SK-N-SH treated with all-trans-retinoic acid at 6 μM for 48 hours (cell line): ENCODE data around the gene KLF9.
A peak's percentile ranks its signal among the peaks of the same experiment; 100 is the strongest.

ENCODE experiments used
- ATAC-seq: fragments of 200-7000 bp; cut with Tn5 transposase; 3 replicates; pipeline ENCODE4 v1.9.1; 2020; ENCODE audit warnings: mild to moderate bottlenecking, moderate library complexity
- ARNTL ChIP-seq: fragments of 450-650 bp; formaldehyde crosslinking; IDR thresholded peaks from 2 replicates; pipeline ENCODE4 v1.5.0; 2020; ENCODE audit warnings: low read depth, mild to moderate bottlenecking, moderate library complexity, borderline replicate concordance
- BACH2 ChIP-seq: fragments of 250-450 bp; sonication (Bioruptor Pico); IDR thresholded peaks from 2 replicates; pipeline ENCODE4 v1.9.0; 2021; ENCODE audit warnings: mild to moderate bottlenecking, borderline replicate concordance
- CSDC2 ChIP-seq: fragments of 250-450 bp; sonication (Bioruptor Pico); IDR thresholded peaks from 2 replicates; pipeline ENCODE4 v1.5.0; 2020; ENCODE audit warnings: mild to moderate bottlenecking, moderate library complexity
- ESRRG ChIP-seq: fragments of 250-450 bp; sonication (Bioruptor Pico); IDR thresholded peaks from 2 replicates; pipeline ENCODE4 v1.6.1; 2021; ENCODE audit warnings: mild to moderate bottlenecking
- GLIS3 ChIP-seq: fragments of 250-450 bp; sonication (Bioruptor Pico); IDR thresholded peaks from 2 replicates; pipeline ENCODE4 v1.5.0; 2020; ENCODE audit warnings: mild to moderate bottlenecking, moderate library complexity
- ISL1 ChIP-seq: fragments of 250-450 bp; sonication (Bioruptor Pico); IDR thresholded peaks from 2 replicates; pipeline ENCODE4 v2.1.2; 2022; ENCODE audit warnings: mild to moderate bottlenecking, moderate library complexity
- OSR1 ChIP-seq: fragments of 250-450 bp; sonication (Bioruptor Pico); IDR thresholded peaks from 2 replicates; pipeline ENCODE4 v1.8.0; 2022; ENCODE audit warnings: moderate library complexity, mild to moderate bottlenecking, inconsistent platforms
- POU6F1 ChIP-seq: fragments of 250-450 bp; sonication (Bioruptor Pico); IDR thresholded peaks from 2 replicates; pipeline ENCODE4 v1.8.0; 2021; ENCODE audit warnings: low read depth, mild to moderate bottlenecking, moderate library complexity, borderline replicate concordance
- PPARA ChIP-seq: fragments of 250-450 bp; sonication (Bioruptor Pico); IDR thresholded peaks from 2 replicates; pipeline ENCODE4 v1.5.0; 2020; ENCODE audit warnings: mild to moderate bottlenecking, borderline replicate concordance
- RARB ChIP-seq: fragments of 250-450 bp; sonication (Bioruptor Pico); IDR thresholded peaks from 2 replicates; pipeline ENCODE4 v1.8.0; 2021; ENCODE audit warnings: mild to moderate bottlenecking, moderate library complexity
- SNAI2 ChIP-seq: fragments of 250-450 bp; sonication (Bioruptor Pico); IDR thresholded peaks from 2 replicates; pipeline ENCODE4 v1.5.0; 2020; ENCODE audit warnings: mild to moderate bottlenecking, moderate library complexity
- TCF4 ChIP-seq: fragments of 250-450 bp; sonication (Bioruptor Pico); IDR thresholded peaks from 2 replicates; pipeline ENCODE4 v1.8.0; 2021; ENCODE audit warnings: mild to moderate bottlenecking, moderate library complexity, borderline replicate concordance
- TOX ChIP-seq: fragments of 250-450 bp; sonication (Bioruptor Pico); IDR thresholded peaks from 2 replicates; pipeline ENCODE4 v1.8.0; 2021; ENCODE audit warnings: mild to moderate bottlenecking, moderate library complexity, borderline replicate concordance
- ZC3H10 ChIP-seq: fragments of 250-450 bp; sonication (Bioruptor Pico); IDR thresholded peaks from 2 replicates; pipeline ENCODE4 v1.5.1; 2021; ENCODE audit warnings: mild to moderate bottlenecking, moderate library complexity
- ZFP3 ChIP-seq: fragments of 250-450 bp; sonication (Bioruptor Pico); IDR thresholded peaks from 2 replicates; pipeline ENCODE4 v1.5.0; 2020; ENCODE audit warnings: mild to moderate bottlenecking, moderate library complexity
- ZFP30 ChIP-seq: fragments of 450-650 bp; formaldehyde crosslinking; IDR thresholded peaks from 2 replicates; pipeline ENCODE4 v1.5.0; 2022; ENCODE audit warnings: mild to moderate bottlenecking, moderate library complexity
- ZNF565 ChIP-seq: fragments of 450-650 bp; formaldehyde crosslinking; conservative IDR thresholded peaks from 2 replicates; pipeline ENCODE4 v1.5.0; 2020; ENCODE audit warnings: low read depth, mild to moderate bottlenecking, moderate library complexity
- ZNF70 ChIP-seq: fragments of 450-650 bp; formaldehyde crosslinking; IDR thresholded peaks from 2 replicates; pipeline ENCODE4 v1.5.0; 2020; ENCODE audit warnings: mild to moderate bottlenecking, moderate library complexity
- ZNF8 ChIP-seq: fragments of 450-650 bp; formaldehyde crosslinking; IDR thresholded peaks from 2 replicates; pipeline ENCODE4 v1.5.0; 2020; ENCODE audit warnings: mild to moderate bottlenecking, moderate library complexity
- TF ChIP-seq, protein P1 (sequence below): fragments of 250-450 bp; sonication (Bioruptor Pico); IDR thresholded peaks from 2 replicates; pipeline ENCODE4 v1.5.1; 2020; ENCODE audit warnings: low read depth, mild to moderate bottlenecking, moderate library complexity
- TF ChIP-seq, protein P2 (sequence below): fragments of 250-450 bp; sonication (Bioruptor Pico); IDR thresholded peaks from 2 replicates; pipeline ENCODE4 v1.5.1; 2021; ENCODE audit warnings: mild to moderate bottlenecking, moderate library complexity
- TF ChIP-seq, protein P3 (sequence below): fragments of 250-450 bp; sonication (Bioruptor Pico); IDR thresholded peaks from 2 replicates; pipeline ENCODE4 v1.5.0; 2020; ENCODE audit warnings: mild to moderate bottlenecking, moderate library complexity
- TF ChIP-seq, protein P4 (sequence below): fragments of 250-450 bp; sonication (Bioruptor Pico); IDR thresholded peaks from 2 replicates; pipeline ENCODE4 v1.8.0; 2020; ENCODE audit warnings: mild to moderate bottlenecking, moderate library complexity, borderline replicate concordance

KLF9 gene

GRCh38 chr9:70415476-70415875 lies 1.0 kb upstream of the KLF9 start:
- ATAC-seq: no peak

GRCh38 chr9:70415041-70415440 lies 584 bp upstream of the KLF9 start:
- no peak for TF ChIP-seq PPARA
- TF ChIP-seq ZNF565: no peak
- no peak for TF ChIP-seq POU6F1 (CRISPR knock-in tag)
- TF ChIP-seq ZFP30 (CRISPR knock-in tag): no peak
- TF ChIP-seq ARNTL: no peak
- TF ChIP-seq, protein P1, sequence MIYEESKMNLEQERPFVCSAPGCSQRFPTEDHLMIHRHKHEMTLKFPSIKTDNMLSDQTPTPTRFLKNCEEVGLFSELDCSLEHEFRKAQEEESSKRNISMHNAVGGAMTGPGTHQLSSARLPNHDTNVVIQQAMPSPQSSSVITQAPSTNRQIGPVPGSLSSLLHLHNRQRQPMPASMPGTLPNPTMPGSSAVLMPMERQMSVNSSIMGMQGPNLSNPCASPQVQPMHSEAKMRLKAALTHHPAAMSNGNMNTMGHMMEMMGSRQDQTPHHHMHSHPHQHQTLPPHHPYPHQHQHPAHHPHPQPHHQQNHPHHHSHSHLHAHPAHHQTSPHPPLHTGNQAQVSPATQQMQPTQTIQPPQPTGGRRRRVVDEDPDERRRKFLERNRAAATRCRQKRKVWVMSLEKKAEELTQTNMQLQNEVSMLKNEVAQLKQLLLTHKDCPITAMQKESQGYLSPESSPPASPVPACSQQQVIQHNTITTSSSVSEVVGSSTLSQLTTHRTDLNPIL: no peak
- no peak for TF ChIP-seq OSR1 (CRISPR knock-in tag)
- TF ChIP-seq ISL1 (CRISPR knock-in tag): no peak
- TF ChIP-seq ZNF70: no peak
- no peak for TF ChIP-seq ZFP3 (CRISPR knock-in tag)
- no peak for TF ChIP-seq TOX
- TF ChIP-seq ZNF8 (CRISPR knock-in tag): no peak
- TF ChIP-seq, protein P2, sequence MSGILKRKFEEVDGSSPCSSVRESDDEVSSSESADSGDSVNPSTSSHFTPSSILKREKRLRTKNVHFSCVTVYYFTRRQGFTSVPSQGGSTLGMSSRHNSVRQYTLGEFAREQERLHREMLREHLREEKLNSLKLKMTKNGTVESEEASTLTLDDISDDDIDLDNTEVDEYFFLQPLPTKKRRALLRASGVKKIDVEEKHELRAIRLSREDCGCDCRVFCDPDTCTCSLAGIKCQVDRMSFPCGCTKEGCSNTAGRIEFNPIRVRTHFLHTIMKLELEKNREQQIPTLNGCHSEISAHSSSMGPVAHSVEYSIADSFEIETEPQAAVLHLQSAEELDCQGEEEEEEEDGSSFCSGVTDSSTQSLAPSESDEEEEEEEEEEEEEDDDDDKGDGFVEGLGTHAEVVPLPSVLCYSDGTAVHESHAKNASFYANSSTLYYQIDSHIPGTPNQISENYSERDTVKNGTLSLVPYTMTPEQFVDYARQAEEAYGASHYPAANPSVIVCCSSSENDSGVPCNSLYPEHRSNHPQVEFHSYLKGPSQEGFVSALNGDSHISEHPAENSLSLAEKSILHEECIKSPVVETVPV (CRISPR knock-in tag): no peak
- no peak for TF ChIP-seq RARB (CRISPR knock-in tag)
- no peak for TF ChIP-seq GLIS3 (CRISPR knock-in tag)
- no peak for TF ChIP-seq CSDC2 (CRISPR knock-in tag)
- TF ChIP-seq ESRRG (CRISPR knock-in tag): no peak
- no peak for TF ChIP-seq ZC3H10 (CRISPR knock-in tag)
- TF ChIP-seq TCF4: no peak
- TF ChIP-seq SNAI2 (CRISPR knock-in tag): no peak
- TF ChIP-seq, all 23 proteins: peak for 0
- ATAC-seq: no peak

More at GRCh38 chr9:70415476-70415875, 1.0 kb upstream of the KLF9 start:
- TF ChIP-seq PPARA (no peak), ESRRG (CRISPR knock-in tag) (no peak), OSR1 (CRISPR knock-in tag) (no peak), ZNF70 (no peak), ARNTL (no peak), RARB (CRISPR knock-in tag) (no peak), TOX (no peak), ZNF565 (no peak), CSDC2 (CRISPR knock-in tag) (no peak), TCF4 (no peak), ZFP3 (CRISPR knock-in tag) (no peak), BACH2 (CRISPR knock-in tag) (no peak), ZC3H10 (CRISPR knock-in tag) (no peak)

GRCh38 chr9:70413464-70413798 lies 1.0 kb downstream of the KLF9 start:
- peak; percentile 4; the same call in 2 of the 3 replicates for ATAC-seq
- TF ChIP-seq, protein P3, sequence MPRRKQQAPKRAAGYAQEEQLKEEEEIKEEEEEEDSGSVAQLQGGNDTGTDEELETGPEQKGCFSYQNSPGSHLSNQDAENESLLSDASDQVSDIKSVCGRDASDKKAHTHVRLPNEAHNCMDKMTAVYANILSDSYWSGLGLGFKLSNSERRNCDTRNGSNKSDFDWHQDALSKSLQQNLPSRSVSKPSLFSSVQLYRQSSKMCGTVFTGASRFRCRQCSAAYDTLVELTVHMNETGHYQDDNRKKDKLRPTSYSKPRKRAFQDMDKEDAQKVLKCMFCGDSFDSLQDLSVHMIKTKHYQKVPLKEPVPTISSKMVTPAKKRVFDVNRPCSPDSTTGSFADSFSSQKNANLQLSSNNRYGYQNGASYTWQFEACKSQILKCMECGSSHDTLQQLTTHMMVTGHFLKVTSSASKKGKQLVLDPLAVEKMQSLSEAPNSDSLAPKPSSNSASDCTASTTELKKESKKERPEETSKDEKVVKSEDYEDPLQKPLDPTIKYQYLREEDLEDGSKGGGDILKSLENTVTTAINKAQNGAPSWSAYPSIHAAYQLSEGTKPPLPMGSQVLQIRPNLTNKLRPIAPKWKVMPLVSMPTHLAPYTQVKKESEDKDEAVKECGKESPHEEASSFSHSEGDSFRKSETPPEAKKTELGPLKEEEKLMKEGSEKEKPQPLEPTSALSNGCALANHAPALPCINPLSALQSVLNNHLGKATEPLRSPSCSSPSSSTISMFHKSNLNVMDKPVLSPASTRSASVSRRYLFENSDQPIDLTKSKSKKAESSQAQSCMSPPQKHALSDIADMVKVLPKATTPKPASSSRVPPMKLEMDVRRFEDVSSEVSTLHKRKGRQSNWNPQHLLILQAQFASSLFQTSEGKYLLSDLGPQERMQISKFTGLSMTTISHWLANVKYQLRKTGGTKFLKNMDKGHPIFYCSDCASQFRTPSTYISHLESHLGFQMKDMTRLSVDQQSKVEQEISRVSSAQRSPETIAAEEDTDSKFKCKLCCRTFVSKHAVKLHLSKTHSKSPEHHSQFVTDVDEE (CRISPR knock-in tag): no peak
- TF ChIP-seq GLIS3 (CRISPR knock-in tag) (no peak), ZNF8 (CRISPR knock-in tag) (no peak), ISL1 (CRISPR knock-in tag) (no peak), ZFP30 (CRISPR knock-in tag) (no peak), SNAI2 (CRISPR knock-in tag) (no peak), POU6F1 (CRISPR knock-in tag) (no peak), ZFP3 (CRISPR knock-in tag) (no peak), TOX (no peak), ZNF70 (no peak), ZC3H10 (CRISPR knock-in tag) (no peak), RARB (CRISPR knock-in tag) (no peak), TCF4 (no peak)
- TF ChIP-seq, protein P1: no peak
- TF ChIP-seq, protein P4, sequence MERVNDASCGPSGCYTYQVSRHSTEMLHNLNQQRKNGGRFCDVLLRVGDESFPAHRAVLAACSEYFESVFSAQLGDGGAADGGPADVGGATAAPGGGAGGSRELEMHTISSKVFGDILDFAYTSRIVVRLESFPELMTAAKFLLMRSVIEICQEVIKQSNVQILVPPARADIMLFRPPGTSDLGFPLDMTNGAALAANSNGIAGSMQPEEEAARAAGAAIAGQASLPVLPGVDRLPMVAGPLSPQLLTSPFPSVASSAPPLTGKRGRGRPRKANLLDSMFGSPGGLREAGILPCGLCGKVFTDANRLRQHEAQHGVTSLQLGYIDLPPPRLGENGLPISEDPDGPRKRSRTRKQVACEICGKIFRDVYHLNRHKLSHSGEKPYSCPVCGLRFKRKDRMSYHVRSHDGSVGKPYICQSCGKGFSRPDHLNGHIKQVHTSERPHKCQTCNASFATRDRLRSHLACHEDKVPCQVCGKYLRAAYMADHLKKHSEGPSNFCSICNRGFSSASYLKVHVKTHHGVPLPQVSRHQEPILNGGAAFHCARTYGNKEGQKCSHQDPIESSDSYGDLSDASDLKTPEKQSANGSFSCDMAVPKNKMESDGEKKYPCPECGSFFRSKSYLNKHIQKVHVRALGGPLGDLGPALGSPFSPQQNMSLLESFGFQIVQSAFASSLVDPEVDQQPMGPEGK: no peak
- TF ChIP-seq, protein P2 (CRISPR knock-in tag): no peak
